GM19025 (cell line): ENCODE results near the gene ASPG.

Experiments used
- ATAC-seq: cut with Tn5 transposase; IDR thresholded peaks from one replicate; pipeline ENCODE4 v1.9.1; 2021; ENCODE audit warnings: mild to moderate bottlenecking, low read depth, moderate library complexity; ENCODE audit not compliant: unreplicated experiment

ASPG gene

DNA sequence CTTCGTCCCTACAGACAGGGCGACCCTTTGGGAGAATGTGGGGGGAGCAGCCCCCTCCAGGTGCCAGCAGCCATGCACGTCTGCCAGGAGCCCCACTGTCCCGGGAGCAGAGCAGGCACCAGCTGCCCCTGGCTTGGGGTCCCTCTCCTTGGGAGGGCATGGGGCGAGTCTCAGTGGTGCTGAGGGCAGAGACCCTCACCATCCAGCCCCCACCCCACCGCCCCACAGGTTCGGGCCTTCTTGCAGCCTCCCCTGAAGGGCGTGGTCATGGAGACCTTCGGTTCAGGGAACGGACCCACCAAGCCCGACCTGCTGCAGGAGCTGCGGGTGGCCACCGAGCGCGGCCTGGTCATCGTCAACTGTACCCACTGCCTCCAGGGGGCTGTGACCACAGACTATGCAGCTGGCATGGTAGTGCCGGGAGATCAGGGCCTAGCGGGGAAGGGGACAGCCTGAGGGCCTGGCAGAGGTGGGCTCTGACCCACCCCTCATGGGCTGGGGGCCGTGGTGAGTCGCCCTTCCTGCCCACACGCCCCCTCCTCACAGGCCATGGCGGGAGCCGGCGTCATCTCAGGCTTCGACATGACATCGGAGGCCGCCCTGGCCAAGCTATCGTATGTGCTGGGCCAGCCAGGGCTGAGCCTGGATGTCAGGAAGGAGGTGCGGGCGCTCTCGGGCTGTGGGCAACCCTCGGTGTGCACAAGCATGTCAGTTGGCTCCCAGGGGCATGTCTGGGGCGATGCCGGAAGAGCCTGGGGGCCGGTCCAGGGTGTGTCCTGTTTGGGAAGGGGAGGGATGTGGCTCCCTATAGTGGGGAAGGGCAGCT, 18.8 kb downstream of the ASPG start:
- no peak for ATAC-seq

DNA sequence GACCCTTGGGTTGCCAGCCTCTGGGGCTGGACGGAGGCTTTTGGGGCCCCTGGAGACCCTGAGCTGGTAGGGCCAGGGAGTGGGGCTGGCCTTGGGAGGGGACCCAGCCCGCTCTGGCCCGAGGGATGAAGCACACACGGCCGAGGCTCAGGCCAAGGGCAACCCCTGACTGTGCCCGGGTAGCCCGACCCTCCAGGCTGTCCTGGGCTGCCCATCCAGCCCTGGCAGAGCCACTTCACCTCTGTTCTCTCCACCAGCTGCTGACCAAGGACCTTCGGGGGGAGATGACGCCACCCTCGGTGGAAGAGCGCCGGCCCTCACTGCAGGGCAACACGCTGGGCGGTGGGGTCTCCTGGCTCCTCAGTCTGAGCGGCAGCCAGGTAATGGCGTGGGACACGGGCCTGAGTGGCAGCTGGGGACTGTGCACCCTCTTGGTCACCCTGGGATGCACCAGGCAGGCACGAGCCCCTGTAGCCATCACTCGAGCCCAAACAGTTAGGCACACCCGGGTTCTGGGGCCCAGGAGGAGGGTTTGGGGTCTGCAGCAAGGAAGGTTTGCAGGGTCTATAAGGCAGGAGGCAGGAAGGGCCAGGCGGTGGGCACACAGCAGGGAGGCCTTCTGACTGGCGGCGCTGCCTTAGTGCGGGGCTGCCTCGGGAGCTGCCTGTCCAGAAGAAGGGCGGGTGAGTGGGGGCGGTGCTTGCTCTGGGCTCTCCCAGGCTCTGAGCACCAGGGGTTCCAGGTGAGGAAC, 19.7 kb downstream of the ASPG start:
- no peak for ATAC-seq

DNA sequence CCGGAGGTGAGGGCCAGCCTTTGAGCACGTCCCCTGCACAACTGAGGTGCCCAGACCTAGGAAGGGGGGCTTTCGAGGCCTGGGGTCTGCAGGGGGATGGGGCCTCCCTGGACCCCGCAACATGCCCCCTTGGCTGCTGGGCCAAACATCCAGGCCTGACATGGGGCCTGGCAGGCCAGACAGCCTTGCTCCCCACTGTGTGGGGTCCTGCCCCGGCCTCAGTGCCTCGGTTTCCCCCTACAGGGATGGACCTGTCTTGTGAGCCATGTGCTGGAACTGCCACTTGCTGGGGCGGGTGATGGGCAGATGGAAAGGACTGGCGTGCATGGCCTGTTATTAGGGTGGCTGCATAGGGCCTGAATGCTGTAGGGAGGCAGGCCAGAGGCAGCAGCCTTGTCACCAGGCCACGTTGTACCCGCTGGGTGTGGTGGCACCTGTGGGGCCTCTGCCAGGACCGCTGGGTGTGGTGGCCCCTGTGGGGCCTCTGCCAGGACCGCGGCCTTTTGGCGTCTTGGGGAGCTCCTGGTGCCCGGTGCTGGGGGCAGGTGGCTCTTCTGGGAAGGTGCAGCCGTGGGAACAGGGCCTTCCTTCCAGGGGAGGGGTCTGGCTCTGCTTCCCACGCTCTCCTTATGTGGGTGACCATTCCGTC, 20.4 kb downstream of the ASPG start:
- no peak for ATAC-seq

DNA sequence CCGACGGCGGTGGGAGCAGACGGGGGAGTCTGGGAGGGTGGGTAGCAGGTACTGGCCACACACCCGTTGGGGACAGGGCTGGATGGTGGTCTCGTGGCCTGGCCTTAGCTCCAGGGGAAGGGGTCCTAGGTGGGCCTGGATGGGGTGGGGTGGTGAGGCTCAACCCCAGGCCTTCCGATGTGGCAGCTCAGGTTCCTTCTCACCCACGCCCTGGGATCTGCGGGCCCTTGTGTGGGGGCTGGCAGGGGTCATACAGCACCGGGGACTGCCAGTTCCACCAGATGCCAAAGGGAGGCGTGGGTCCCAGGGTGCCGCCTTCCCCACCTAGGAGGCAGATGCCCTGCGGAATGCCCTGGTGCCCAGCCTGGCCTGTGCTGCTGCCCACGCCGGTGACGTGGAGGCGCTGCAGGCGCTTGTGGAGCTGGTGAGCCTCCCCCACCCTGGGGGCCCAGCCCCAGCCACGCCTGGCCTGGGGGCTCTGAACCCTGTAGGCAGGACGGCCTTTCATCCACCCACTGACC, 21.0 kb downstream of the ASPG start:
- no peak for ATAC-seq

DNA sequence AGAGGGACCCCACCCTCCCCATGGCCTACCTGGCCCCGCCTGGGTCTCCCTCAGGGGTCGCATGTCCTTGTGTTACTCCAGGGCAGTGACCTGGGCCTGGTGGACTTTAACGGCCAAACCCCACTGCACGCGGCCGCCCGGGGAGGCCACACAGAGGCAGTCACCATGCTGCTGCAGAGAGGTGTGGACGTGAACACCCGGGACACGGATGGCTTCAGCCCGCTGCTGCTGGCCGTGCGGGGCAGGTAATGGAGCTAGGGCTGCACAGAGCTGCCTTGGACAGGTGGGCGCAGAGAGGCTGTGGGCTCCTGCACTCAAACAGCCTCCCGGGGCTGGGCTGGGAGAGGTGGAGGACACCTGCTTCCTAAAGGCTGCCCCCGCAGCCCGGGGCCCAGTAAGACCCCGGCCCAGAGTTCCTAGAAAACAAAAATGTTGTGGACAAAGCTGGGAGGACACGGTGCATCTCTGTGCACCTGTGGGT, 21.6 kb downstream of the ASPG start:
- ATAC-seq, result no peak

DNA sequence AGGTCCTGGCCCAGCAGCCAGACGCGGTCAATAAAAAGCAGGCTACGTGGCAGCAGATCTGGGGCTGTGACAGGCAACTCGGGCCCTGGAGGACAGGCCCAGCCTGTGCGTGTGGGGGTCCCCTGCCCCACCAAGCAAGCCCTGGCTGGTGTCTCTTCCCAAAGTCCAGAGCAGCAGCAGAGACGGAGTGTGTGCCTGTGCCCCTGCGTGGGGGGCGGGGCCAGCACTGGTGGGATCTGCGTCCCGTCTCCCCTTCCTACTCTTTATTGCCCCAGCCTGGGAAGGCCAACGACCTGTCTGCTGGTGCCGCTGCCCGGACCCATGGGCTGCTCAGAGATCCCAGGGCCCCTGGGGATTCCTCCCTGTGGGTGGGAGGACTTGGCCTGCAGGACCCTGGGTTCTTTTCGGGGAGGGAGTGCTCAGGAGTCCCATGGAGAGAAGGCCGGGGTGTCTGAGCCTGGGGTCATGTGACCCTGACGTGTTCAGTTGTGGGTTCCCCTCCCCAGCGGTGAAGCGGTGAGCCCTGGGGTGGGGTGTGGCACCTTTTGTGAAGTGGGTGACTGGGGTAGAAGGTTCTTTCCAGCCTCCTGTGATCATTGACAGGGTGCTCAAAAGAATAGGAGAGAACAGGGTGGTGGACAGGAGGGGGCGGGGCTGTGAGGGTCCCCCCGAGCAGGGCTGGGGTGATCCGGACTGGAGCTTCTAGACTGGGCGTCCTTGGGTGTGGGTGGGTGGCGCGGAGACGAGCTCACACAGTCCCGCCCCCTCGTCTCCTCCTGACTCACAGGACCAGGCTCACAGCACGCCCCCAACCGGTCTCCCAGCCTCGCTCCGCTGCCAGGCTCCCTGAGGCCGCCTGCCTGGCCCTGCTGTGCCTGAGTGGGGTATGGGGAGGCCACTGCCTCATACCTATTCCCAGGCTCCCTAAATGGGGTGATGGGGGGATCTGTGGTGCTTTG, 22.4 kb downstream of the ASPG start:
- ATAC-seq, result no peak

DNA sequence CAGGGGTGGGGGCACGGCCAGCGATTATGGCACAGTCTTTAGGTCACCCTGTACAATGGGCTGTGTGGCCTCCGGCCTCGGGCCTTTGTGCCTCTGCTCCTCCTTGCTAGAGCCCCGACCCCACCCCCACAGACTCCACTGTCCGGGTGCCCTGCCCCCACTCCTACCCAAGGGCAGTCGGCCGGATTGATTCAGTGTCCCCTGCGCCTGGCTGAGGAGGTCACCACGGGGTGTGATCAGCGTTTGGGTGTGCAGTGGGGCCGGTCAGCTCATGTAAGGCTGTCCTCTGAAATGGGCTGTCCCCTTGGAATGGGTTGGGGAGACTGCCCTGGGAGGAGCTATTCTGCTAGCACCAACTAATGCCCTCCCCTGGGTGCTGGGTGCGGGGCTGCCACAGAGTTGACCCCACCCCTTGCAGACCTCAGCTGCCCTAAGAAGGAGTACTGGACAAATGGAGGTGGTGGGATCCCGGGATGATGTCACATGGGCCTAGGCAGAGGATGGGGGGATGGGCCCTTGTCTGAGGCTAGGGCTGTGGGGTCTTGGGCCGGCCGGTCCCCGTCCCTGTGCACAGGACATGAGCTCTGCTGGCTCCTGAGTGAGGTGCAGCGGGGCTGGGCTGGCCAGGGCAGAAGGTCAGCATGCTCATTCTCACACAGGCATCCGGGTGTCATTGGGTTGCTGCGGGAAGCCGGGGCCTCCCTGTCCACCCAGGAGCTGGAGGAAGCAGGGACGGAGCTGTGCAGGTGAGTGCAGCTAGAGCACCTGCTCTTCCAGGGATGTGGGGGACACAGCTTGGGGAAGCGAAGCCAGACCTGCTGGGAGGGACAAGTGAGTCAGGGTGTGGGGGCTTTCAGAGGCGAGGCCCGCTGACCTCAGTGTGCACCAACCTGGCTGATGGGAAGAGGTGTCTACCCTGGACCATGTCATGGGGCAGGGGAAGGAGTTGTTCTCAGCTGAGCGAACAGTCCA, 23.4 kb downstream of the ASPG start:
- ATAC-seq, result no peak

DNA sequence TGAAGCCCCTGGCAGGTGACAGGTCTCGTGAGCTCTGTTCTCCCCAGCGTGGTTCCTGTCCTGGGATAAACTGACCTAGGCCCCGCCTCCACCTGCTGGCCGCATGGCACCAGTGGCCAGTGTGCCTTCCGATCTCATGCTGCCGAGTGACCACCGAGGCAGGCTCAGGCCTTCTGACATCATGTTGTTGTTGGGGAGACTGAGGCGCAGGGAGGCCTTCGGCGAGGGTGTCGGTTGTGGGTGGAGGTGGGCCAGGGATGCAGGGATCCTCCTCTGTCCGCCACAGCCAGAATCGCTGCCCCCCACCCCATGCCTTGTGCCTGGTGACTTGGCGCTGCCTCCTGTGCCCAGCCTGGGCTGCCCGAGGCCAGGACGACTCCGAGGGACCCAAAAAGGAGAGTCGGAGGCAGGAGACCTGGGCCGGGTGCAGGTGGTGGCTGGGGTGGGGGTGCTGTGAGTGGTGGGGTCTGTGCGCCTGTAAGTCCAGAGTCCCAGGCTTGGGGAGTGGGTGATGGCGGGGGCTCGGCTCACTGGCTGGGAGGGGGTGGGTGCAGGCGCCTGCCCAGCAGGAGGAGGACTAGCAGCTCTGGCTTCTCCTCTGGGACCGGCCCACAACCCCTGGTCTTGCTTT, 24.3 kb downstream of the ASPG start:
- no peak for ATAC-seq

DNA sequence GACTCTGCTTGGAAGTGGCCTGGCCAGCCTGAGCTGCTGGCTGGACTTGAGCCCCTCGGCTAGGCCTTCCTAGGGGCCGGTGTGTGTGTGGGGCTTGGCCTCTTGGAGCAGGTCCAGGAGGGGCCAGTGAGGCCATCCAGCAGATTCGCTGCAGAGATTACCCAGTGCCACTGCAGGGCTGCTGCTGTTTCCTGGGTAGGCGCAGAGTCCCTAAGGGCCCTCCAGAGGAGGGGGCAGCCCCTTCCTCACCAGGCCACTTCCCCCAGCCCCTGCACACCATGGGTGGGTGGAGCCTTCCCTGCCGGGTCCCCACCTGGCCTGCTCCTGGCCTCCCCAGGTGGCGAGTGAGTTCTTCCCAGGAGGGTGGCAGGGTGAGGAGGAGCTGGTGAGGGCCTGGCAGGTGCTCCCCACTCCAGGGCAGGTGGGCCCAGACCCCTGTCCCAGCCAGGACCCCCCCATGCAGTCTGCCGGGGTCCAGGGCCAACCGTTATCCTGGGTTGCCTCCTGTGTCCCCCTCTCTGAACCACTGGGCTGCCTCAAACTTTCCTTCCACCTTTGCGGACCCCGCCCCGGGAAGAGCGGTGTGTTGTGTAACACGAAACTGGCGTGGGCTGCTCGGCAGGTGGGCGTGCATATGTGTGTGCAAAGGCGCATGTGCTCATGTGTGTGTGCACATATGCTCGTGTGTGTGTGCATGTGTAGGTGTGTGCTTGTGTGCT, 25.1 kb downstream of the ASPG start:
- no peak for ATAC-seq

DNA sequence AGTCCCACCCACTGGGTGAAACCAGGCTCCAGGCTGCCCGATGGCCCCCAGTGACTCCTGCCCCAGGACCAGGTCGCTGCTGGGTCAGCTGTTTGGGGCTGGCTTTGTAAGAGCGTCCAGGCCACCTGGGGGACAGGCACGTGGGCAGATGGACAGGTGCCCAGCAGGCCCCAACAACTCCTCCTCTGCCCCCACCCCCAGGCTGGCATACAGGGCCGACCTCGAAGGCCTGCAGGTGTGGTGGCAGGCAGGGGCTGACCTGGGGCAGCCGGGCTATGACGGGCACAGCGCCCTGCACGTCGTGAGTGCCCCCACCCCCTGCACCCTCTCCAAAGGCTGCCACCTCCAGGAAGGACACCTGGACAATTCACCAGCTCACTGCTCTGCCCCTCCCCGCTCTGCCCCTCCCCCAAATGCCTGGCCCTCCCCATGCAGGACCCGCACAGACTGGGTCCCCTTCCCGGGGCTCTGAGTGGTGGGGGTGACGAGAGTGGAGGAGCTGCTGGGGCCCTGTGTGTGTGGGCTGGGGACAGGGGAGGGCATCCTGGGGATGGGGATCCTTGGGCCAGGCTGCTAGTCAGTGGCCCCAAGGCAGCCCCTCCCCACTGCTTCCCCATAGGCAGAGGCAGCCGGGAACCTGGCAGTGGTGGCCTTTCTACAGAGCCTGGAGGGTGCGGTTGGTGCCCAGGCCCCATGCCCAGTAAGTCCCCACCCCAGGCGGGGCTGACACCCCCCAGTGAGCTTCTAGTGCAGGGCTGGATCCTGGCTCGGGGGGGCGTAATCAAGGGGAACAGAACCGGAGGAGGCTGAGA, 26.0 kb downstream of the ASPG start:
- no peak for ATAC-seq

DNA sequence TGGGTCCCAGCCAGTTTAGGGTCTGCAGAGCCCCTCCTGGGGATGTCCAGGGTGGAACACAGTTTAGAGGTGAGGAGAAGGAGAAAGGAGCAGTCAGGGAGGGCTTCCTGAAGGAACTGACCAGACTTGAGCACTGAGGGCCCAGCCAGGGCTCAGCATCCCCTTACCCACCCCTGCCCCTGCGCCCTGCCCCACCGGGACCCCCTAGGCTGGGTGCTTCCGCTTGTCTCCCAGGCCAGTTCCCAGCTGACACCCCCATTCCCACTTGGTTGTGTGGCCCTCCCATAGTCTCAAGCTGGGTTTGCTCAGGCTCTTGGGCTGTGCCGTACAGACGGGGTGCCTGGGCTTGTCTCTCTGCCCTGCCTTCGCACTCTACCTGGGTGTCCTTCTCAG, 26.6 kb downstream of the ASPG start:
- ATAC-seq, result no peak

DNA sequence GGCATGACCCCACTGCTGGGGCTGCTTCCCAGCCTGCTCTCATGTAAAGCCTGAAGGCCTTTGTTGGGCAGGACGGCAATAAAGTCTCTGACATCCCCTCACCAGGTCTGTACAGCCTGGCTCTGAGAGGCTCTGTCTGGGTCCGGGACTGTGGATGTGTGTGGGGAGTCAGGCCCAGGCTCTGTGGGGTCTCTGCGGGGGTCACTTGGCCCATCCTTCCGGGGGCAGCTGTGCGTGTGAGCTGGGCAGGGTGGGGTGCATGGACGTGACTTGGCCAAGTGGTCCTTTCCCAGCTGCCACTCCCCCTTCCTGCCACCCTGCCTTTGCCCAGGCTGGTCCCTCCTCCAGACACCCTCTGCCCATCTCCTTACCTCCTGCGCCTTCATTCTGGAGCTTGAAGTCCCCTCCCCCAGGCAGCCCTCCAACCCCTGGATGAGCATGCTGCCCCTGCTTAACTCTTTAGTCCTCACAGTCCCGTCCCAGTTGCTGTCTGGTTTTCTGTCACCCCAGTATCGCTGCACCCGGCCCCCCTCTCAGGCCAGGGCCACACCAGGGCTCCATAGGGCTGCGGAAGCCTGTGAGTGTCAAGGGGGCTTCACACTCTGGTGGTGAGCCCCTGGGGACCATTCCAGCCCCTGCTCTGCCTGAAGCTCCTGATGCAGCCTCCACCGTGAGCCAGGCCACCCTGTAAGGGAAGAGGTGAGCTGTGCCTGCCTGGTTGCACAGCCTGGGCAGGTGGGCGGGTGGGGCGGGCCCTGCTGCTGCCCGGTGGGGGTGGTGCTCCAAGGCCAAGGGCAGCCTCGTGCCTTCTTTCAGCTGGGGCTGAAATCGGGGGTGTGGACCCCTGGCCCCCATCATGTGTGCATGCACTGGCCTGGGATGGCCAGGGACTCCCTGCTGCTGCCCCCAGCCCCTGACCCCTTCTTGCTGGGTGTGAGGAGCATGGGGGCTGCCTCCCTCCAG, 27.4 kb downstream of the ASPG start:
- ATAC-seq, result no peak

DNA sequence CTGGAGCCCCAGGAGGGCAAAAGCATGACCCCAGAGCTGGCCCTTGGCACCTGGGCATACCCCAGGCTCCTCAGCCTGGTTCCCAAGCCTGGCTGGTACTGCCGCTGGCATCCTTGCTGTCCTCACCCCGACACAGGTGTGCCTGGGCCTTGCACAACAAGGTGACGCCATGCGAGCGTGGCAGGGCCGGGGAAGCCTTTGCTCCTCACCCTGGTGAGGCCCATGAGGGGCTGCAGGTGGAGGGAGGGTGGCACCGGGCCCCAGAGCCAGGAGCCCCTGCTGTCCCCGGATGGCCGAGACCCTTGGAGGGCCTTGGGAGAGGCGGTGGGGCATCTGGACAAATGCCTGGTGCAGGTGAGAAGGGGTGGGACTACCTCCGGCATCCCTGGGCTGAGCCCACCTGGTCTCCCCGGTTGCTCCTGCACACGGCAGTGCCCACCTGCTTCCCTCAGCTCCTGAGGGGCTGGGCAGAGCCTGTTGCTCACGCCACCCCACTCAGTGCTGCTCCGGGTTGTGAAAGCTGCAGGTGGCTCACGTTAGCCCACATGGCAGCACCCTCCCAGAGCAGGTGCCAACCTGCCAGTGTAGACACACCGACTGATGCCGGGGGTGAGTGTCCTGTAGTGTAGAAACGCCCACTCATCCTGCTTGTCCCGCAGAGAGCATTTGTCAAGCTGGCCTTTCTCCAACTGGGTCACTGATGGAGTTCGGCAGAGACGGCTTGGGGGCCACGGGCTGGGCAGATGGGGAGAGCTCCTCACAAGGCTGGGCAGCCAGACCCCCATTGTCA, 28.3 kb downstream of the ASPG start:
- no peak for ATAC-seq

DNA sequence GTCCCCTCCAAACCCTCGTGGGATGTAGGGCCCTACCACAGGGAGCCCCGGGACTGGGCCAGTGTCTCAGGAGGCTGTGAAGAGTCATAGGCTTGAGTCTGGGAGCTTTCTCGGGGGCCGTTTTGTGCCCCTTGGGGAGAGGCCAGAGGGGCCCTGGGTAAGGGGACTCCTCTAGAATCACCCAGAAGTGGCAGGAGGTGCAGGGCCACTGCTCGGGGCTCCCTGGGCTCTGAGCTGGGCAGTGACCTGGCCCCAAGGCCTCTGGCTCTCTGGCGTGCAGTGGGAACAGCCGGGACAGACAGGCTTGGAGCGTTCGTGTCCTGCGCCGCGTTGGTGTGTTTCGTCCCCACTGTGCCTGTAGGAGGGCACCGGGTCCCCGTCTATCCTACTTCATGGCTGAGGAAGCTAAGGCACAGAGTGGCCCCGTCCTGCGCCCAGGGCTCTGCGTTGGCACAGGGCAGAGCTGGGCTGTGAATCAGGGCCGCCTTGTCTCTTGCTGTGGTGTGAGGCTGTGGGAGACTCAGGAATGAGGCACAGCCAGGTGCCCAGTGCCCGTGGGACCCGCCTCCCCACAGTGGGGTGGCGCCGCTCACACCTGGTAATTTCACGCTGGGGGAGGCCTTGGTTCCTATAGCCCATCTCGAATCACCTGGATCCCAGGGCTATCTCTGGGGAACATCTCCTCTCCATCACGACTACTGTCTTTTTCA, 29.1 kb downstream of the ASPG start:
- ATAC-seq, result no peak
